Stimulated activated CD4-positive, alpha-beta T cell treated with anti-CD3 and anti-CD28 coated beads, Interleukin-2, amount 100 ng/mL, for 24 hours (primary cell): Measurements from ENCODE around the gene MAN2C1.
"Not testable (repeated sequence)": the region's sequence is repeated elsewhere in the genome, so short reads cannot be mapped to it uniquely, and the experiment has no call there.

Source experiments
- DNase-seq, 2 donors: peaks; one replicate each; pipeline ENCODE4 v3.0.0-alpha.2; 2020

MAN2C1 gene

DNA sequence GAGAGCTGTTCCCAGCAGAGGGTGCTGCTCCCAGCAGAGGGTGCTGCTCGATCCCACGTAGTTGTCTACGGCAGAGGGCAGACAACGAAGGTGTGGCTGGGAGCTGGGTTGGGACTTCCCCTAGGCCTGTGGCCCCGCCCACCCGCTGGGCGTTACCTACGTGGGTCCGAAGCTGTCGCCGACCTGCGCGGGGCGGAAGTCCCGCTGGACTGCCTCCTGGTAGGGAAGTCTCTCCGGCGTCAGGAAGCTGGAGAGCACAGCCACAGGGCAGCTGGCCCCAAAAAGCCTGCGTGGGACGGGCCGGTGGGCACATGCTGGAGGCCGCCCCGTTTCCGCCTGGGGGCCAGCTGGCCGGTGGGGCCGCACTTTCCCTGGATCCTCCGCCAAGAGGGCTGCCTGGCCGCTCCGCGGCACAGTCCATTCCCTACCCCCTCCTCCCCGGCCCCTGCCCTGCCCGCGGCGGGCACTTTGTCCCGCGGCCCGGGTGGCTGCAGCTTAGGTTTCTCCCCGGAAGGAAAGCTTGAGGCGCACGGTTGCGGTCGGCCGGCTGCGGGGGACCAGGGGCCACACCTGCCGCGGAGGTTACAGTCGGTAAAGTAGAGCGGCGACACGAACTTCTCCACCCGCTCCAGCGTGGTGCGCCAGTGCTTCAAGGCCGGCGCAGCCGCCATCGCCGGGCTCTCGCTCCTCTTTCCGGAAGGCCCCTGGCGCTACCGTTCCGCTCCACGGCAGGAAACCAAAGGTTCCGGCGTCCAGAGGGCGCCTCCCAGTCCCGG lies at the start of gene MAN2C1:
Gene MAN2C1 (minus strand): TSS at position 695 of the 776 bp plus-strand sequence. CDS start 24 bp downstream, at position 671.
- peak; percentile 95 to 97 for DNase-seq

DNA sequence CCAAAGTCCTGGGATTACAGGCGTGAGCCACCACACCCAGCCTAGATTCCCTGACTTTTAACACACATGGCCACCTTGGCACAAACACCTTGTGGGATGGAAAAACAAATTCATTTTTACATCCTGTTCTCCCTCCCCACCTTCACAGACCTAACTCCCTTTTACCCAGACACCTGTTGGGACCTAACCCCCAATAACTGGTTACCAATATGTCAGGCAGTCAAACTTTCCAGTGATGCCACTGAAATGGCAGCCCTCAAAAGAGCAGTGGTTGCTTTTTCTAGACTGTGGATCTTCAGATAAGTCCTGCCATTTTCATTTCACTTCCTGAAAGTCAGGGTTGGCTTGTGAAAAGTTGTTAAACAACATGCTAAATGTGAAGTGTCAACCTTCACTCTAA lies 48.2 kb upstream of the MAN2C1 start:
- no peak for DNase-seq

DNA sequence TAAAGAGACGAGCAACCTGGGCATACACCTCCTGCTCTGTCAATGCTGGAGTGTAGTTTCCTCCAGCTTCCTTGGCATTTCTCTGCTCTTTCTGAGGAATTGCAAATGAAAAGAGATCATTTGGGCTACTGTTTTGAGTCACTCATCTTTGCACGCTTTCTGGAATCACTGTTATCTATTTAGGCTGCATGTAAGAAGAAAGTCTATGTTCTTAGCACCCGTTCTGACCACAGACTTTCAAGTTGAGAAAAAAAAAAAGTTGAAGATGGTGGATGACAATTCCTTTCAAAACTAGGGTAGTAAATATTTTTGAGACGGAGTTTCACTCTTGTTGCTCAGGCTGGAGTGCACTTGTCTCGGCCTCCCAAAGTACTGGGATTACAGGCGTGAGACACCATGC lies 41.8 kb upstream of the MAN2C1 start:
- DNase-seq: no peak

DNA sequence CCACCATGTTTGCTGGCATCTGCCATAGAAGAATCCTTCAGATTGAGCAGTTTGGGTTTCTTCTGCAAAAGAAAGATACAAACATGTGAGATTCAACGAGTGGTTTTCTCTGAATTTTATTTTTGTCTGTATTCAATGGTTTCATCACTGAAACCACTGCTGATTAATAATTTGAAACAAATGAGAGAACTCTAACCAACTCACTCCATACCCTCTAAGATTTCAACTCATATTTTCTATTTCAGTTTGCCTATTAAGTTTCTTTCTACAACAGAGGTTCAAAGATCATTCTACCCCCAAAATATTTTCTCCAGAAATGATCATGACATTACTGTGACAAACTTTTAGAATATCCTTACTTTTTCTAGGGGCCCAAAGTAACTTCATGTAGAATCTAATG lies 38.7 kb upstream of the MAN2C1 start:
- DNase-seq: no peak

DNA sequence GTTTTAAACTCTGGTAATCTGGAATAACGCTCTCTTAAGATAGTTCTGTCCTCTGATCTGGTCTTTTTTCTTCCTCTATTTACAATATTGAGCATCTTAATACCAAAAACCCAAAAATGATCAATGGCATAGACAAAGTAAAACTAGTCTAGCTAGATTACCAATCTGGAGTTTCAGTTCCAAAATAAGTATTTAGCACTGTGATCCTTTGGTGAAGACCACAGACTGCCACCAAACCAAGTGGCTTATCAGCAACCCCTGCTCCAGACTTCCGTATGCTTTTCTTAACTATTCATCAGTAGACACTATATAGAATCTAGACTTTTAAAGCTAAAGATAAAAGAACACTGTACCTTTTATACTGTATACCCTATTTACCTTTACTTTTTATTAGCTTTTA lies 35.5 kb upstream of the MAN2C1 start:
- no peak for DNase-seq

DNA sequence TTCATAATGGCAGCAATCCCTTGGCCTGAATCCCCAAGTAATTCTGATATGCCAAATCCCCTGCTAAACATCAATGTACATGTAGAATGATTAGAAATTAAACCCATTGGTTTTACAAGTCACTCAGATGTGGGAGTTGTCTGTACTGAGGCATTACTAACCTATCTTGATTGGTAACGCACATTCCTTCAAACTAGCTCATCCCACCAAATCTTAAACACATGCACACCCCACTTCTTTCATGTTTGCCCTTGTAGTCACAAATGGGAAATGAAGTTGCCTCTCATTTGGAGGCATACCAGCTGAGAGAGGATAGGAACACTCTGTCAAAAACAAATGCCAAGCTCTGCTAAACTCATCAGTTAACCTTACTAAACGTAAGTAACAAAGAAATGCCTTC lies 29.1 kb upstream of the MAN2C1 start:
- DNase-seq: no peak

DNA sequence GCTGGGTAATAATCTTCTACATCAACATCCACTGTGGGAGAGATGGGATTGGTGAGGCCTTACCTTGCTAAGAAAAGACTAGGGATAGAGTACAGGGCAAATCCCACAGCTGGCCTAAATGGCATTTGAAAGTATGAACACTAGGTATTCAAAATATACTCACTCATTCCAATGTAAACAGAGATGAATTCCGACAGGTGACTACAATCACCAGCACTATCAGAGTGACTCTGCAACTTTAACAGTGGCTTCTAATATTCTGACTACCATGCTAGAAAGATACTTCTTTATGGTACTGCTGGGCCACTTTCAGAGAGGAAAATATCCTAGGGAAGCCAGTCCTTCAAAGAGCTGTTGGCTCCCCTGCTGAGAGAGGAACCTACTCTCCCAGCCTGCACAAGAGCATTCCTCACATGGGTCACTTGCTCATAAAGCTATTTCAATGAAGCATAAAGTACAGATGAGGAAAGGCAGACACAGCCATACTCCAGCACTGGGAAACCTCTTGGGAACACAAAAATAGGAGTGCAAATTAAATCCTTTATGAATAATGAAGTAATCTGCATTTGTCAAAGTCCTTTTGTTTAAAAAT lies 21.5 kb upstream of the MAN2C1 start:
- no peak for DNase-seq

DNA sequence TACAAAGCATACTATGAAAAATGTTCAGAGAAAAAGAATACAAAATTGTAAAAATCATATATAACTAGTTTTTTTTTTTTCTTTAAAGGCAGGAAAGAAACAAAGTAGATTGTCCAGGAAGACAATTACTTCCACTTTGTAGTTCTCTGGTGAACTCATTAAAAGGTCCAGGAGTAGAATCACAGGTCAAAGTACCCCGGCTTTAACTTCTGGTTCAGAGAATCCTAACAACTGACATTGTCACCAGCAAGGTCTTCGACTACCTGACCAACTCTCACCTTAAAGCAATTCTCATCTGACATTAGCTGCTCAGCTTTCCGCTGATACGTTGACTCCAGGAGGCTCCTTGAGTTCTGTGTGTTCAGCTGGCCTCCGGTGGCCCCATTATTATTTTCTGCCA lies 15.6 kb upstream of the MAN2C1 start:
- DNase-seq: not testable (repeated sequence)

DNA sequence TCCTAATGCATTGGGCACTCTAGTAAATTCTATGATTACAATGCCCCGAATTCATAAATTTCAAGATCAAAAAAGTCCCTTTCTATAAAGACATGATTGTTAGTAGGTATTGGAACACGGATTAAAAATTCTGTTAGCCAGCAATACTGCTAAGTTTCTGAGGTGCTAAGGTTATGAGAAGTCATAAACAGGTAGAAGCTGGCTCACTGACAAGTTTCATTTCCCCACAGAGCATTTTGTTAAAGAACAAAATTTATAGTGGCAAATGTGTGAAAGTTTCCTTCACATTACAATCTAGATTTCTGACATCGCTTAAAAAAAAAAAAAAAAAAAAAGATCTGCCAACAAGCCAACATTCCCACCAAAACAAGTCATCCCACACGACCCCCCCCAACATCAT lies 12.4 kb upstream of the MAN2C1 start:
- no peak for DNase-seq

DNA sequence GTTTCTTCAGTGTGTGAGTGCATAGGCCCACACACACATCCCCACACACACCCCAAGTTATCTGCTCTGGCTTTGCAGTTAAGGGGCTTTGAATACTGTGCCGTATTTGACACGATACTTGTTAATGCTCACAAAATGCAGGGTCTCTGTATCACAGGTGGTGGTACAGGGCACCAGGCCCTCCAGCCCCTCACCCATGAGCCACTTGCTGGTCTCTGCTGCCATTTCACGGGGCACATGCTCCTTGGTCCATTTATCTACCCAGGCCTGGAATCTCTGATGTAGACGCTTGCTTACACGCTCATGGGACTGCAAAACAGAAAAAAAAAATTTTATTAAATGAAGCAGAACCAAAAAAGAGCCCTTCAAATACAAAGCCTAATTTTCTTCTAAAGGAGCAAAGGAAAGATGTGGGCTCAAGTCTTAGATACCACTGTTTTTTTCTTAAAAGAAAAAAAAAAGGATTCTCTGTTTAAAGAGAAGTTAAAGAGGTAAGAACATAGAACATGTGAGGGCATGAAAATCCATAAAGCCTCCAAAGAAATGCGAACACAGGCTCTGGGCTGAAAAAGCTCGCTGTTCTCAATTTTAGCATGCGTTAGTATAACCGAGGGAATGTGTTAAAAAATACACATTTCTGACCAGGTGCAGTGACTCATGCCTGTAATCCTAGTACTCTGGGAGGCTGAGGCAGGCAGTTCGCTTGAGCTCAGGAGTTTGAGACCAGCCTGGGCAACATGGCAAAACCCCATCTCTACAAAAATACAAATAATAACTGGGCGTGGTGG lies 3.7 kb upstream of the MAN2C1 start:
- no peak for DNase-seq

DNA sequence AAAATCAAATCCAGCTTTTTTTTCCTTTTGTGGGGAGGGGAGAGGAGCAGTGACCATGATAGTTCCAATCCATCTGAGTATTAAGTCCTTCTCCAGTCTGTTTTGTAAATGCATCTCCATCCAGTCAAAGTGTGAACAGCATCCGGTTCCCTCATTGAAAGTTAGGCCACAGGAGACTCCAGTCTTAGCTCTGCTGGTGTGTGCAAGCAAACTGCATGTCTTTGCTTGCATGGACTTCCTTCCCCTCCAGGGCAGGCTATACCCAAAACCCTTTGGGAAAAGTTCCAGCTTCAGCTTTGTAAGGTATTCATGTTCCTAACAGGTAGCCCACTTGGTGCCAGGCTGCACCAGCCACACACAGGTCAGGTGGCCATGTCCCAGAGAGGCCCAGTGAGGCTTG lies 3.1 kb upstream of the MAN2C1 start:
- no peak for DNase-seq

DNA sequence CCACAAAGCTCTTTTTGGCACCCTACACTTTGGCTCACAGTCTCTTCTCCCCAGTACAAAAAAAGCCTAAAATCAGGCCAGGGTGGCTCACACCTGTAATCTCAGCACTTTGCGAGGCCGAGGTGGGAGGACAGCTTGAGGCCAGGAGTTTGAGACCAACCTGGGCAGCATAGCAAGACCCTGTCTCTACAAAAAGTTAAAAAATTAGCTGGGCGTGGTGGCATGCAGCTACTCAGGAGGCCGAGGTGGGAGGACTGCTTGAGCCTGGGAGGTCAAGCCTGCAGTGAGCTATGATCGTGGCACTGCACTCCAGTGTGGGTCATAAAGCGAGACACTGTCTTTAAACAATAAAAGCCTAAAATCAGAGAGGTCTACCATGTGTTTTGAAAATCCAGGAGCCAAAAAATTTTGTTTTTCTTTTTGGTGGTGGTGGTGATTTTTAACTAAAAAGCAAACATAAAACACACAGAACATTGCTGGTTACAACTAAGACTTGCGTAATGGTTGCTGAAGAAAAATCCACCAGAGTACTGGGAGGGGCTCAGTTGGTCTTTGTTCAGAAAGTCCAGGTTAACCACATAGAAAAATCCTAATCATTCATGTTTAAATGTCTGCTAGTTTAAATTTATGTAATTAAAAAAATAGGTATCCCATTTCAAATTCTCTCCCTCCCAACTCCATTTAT lies 1.6 kb upstream of the MAN2C1 start:
- no peak for DNase-seq

DNA sequence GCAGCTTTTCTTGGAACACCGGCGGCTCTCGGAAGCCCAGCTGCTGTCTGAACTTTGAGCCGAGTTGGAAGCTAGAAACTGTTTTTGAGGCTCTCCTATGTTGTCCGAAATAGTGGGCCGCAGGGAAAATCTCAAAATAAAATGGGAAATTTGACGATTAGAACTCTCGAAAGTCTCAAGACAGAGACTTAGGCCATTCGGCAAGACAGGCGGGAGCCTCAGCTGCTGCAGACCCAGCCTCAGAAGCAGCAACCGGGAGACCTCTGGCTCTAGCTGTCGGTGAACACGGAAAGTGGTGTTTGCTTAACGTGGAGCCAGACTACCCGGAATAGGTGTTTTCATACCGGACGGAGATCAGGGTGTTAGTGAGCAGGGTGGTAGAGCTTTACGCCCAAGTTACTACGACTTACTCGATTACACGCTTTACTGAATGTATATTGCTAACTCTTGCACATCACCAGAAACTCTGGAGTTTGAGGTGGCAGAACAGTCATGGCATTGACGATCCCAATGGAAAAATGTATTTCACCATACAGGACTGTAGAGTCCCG lies 357 bp upstream of the MAN2C1 start:
- DNase-seq: no peak

DNA sequence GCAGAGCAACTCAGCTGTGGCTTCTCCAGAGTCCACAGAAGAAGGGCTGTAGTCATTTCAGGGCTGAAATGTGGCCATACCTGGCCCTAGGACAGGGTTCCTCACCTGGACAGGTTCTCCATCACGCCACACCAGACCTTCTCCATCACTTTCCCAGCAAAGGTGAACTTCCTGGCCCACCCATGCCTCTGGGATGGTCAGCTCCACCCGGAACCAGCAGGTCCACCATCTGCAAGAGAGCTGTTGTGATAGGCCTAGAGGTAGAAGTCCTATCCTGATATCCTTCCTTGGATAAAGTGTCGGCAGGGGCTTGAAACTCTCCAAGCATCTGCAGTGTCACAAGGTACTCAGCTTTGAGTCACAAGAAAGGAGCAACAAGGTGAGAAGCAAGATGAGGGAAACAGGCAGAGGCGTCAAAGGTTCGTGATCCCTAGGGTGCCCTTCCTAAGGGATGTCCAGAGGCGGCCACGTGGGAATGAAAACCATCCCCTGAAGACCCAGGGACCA lies 948 bp downstream of the MAN2C1 start:
- no peak for DNase-seq

DNA sequence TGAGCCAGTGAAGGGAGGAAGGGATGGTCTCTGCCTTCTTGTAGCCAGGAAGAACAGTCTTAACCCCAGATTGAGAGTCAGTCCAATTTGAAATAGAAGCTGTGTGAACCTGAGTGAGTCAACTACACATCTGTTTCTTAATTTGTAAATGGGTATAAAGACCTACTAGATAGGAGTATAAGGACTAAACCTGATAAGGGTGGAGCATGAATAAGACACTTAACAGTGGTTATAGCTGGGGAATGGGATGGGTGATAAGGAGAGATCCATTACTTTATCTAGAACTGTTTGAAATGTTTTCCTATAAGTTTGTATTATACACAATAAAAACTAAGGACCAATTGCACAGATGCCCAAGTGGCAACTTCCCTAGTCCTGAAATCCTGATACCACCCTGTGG lies 1.4 kb downstream of the MAN2C1 start:
- no peak for DNase-seq

DNA sequence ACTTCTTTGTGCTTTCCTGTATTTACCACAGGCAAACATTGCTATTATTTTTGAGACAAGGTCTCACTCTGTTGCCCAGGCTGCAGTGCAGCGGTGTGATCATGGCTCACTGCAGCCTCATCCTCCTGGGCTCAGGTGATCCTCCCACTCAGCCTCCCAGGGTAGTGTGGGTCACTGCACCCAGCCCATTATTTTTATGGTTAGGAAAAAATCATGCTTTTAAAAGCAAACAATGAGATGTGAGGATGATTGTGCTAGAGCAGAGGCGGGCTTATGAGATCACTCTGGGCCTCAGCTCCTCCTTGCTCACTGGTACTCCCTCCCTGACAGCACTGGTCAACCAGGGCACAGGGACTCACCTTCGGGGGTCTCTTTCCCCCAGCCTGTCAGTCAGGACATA lies 2.2 kb downstream of the MAN2C1 start:
- DNase-seq: no peak

DNA sequence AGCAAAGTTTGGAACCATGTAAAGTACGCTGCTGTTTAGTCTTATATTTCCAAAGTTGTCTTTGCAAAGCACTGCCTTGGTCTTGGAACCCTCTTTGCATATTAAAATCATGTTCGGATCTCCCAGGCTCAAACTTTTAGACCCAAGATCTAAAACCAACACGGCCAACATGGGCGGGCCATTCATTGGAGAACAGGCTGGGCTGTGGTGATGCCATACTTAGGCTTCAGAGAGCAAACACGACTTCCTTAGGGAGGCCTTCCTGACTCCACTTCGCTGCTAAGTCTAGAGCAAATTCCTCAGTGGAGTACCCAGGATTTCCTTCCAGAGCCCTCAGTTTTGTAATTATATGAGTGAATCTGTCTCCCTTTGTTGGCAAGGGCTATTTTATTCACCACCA lies 3.5 kb downstream of the MAN2C1 start:
- DNase-seq: no peak

DNA sequence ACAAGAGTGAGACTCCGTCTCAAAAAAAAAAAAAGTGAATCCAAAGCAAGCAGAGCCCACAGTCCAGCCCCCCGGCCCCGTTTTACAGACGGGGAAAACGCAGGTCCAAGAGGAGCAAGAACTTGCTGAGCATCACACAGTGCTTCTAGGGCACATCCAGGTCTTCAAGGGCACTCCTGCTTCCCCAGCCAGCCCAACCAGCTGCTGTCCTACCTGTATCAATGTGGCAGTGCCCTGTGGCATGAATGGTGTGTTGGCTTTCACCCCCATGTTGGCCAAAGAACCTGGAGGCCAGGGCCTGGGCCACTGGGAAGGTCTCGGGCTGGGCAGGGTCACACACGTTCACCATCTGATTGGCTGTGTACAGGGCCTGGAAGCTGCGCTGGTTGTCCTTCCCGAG lies 4.6 kb downstream of the MAN2C1 start:
- no peak for DNase-seq

DNA sequence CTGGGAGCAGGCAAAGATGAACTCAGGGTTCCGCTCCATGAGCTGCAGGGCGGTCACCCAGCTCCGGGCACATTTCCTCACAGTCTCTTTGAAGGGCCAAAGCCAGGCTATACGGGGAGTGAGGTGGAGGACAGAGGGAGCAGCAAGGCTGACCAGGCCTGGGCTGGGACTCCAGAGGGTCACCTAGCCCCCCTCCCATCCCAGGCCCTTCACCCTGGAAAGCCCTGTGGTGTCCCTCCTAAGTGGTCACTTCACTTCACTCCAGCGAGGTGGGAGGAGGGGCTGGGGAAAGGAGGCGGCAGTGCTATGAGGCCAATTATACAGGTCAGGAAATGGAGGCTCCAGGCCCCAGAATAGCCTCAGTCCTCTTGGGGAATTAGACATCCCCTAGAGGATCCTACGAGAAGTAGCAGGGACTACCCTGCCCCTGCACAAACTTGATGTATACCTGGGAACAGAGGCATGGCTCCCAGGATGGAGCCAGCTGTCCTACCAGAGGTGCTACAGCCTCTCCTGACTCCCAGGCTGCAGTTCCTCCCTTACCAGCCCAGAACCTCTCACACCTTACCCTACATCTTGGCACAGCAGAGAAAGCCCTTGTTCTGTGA lies 5.7 kb downstream of the MAN2C1 start:
- no peak for DNase-seq

DNA sequence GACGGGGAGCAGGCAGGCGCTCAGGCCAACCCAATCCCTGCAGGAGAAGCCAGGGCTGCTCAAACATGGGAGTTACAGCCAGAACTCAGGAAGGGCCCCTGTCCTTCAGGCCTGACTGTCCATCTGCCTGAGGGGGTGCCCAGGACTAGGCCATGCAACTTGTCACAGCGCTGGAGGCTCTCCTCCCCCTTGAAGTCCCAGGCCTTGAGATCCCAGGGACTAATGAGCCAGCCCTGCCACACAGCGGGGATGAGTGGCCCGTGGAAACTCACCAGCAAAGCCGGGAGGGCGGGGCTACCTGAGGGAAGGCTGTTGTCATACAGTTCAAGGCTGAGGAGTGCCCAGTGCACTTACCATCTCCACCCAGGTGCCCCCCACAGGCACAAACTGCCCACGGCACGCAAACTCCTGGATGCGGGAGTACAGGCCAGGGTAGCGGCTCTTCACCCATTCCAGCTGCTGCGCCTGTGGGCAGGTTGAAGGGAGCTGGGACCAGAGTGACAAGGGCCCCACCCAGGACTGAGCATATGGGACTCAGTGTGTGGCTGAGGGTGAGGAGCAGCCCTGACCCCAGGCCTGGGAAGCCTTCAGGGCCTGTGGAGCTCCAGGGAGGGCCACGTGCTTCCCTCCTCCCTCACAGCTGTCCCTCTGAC lies 6.3 kb downstream of the MAN2C1 start:
- DNase-seq: no peak

DNA sequence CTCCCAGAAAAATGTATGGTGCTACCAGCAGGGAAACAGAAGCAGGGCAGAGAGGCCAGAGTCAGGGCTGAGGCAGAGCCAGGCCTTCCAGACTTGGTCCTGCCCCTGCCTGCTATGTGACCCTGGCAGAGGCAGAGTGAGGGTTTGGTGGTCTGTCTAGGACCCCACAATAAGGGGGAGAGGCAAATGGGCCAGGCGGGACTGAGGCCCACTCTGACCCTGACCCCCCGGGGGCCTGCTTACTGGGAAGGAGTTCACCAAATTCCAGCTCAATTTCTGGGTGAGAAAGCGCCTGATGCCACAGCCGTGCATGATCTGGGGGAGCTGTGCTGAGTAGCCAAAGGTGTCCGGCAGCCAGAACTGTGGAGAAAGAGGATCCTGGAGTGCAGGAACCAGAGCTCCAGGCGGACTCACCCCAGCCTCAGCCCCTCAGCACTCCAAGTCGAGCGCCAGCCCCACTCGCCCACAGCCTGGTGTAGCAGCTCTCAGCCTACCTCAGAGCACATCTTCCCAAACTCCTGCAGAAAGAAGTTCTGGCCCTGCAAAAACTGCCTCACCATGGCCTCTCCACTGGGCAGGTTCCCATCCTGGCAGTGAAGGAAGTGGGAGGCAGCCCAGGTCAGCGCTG lies 6.9 kb downstream of the MAN2C1 start:
- no peak for DNase-seq
